ENCODE data around the gene ASB14. TPM values are rescaled to one million over a fixed set of nuclear protein-coding genes. Genes with fewer than 3 reads are reported as not detected.
"Not testable (repeated sequence)": the region's sequence is repeated elsewhere in the genome, so short reads cannot be mapped to it uniquely, and the experiment has no call there.

The ASB14 gene
- total RNA-seq (2014; rRNA removed; shearing (Covaris generic)), result not detected in 2 replicates

GRCh38 chr3:57292159-57292896 is at the start of gene ASB14:
Gene ASB14, minus strand, starts transcription at chr3:57292685. Its CDS starts 652 bp downstream, at chr3:57292033.
- no peak for DNase-seq (ENCODE audit: low spot score)

- DNase-seq (ENCODE audit: low spot score), result not testable (repeated sequence)
Observed at GRCh38 chr3:57339071-57339642, 46.7 kb upstream of the ASB14 start.

DNA sequence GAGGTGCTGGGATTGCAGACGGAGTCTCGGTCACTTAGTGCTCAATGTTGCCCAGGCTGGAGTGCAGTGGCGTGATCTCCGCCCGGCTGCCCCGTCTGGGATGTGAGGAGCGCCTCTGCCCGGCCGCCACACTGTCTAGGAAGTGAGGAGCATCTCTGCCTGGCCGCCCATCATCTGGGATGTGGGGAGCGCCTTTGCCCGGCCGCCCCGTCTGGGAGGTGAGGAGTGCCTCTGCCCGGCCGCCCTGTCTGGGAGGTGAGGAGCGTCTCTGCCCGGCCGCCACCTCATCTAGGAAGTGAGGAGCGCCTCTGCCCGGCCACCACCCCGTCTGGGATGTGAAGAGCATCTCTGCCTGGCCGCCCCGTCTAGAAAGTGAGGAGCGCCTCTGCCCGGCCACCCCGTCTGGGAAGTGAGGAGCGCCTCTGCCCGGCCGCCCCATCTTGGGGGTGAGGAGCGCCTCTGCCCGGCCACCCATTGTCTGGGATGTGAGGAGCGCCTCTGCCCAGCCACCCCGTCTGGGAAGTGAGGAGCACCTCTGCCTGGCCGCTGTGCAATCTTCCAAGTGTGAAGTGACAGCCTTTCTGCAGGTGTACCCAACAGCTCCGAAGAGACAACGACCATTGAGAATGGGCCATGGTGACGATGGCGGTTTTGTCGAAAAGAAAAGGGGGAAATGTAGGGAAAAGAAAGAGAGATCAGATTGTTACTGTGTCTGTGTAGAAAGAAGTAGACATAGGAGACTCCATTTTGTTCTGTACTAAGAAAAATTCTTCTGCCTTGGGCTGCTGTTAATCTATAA is 46.0 kb upstream of the ASB14 start:
- not testable (repeated sequence) for DNase-seq (ENCODE audit: low spot score)

GRCh38 chr3:57335283-57335938 is 42.9 kb upstream of the ASB14 start:
- DNase-seq (ENCODE audit: low spot score), result no peak

- no peak for DNase-seq (ENCODE audit: low spot score)
Observed at GRCh38 chr3:57331078-57331610, 38.7 kb upstream of the ASB14 start.

- not testable (repeated sequence) for DNase-seq (ENCODE audit: low spot score)
Observed at GRCh38 chr3:57326498-57326897, 34.0 kb upstream of the ASB14 start.

DNA sequence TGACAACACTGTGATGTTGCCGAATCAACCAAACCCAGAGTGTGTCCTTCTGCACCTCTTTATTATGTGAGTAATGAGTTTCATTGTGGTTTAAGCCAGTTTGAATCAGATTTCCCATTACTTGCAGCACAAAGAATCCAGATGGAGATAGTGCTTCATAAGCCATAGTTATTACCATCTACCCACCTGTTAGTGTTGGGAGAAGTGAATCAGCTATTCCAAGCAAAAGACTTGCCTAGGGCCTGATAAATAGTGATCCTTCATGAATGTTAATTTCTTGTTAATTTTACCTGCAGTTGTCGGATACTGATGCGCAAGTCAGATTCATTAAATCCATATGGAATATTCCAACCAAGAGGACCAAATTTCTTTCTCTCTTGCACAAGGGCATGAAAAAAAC is 21.7 kb upstream of the ASB14 start:
- DNase-seq (ENCODE audit: low spot score), result no peak

GRCh38 chr3:57309769-57310360 is 17.4 kb upstream of the ASB14 start:
- DNase-seq (ENCODE audit: low spot score), result no peak

GRCh38 chr3:57303520-57303919 is 11.0 kb upstream of the ASB14 start:
- not testable (repeated sequence) for DNase-seq (ENCODE audit: low spot score)

DNA sequence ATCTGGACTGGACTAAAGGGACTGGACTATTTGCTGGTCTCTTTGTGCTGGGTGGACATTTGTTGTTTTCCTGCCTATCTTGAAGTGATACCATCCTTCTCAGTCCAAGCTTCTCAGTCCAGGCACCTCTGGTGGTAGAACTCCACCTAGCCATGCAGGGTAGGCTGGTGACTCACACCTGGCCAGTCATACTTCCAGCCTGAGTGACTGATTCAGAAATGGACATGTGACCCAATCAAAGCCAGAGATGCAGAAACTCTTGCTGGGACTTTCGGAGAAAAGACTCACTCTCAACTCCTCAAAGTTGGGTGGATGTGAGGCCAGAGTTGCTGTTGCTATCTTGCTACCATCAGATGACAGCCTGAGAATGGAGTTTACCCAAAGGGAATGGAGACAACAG is 5.6 kb upstream of the ASB14 start:
- peak; percentile 12 for DNase-seq (ENCODE audit: low spot score)

GRCh38 chr3:57292897-57293526 is 527 bp upstream of the ASB14 start:
- no peak for DNase-seq (ENCODE audit: low spot score)

DNA sequence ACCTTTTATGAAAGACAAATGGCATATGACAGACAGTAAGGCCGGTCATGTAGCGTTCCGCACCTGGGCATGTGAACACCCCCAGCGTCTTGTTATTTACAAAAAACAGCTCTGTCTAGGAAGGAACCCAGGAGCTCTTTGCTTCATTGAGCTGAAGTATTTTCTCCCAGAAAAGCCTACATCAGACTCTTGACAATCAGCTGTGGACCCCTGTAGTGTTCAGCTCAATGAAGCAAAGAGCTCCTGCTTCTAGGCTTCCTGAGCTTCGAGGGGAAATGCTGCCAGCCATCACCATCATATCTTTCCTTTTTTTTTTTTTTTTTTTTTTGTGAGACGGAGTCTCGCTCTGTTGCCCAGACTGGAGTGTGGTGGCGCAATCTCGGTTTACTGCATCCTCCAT is 4.1 kb downstream of the ASB14 start:
- no peak for DNase-seq (ENCODE audit: low spot score)

DNA sequence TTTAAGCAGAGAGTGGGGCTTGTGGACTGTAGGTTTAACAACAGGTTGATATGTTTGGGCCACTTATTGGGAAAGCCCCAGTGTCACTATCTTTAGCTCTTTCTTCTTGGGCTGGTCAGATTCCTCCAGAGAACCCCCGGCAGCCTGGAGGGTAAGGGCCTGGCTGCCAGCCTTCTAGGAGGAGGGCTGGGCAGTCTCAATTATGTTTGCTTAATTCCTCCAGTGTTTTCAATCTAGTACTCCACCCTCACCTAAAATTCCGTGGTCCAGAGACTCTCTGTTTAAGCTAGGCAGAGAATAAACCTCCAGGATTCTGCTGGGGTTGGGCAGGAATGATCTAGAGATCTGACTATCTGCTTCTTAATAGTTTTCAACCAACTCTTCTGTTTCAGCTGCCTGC is 5.3 kb downstream of the ASB14 start:
- DNase-seq (ENCODE audit: low spot score), result no peak

GRCh38 chr3:57283334-57283733 is 9.2 kb downstream of the ASB14 start:
- DNase-seq (ENCODE audit: low spot score), result no peak

GRCh38 chr3:57281715-57282114 is 10.8 kb downstream of the ASB14 start:
- no peak for DNase-seq (ENCODE audit: low spot score)

GRCh38 chr3:57279685-57280084 is 12.8 kb downstream of the ASB14 start:
- no peak for DNase-seq (ENCODE audit: low spot score)

DNA sequence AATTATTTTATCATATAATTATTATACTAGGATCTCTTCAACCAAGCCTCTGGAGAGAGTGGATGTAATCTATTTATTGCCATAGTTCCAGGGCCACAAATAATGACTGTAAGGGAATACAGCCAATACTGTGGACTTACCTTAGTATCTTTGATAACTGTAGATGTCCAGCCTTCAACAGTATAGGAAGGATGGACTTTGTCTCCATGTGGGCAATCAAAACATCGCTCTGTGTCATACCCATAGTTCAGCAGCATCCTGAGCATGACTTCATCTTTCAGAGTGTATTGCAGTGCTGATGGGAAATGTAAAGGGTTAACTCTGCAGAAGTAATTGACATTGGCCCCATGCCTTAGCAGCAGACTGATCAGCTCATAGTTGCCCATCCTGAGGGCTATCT is 14.2 kb downstream of the ASB14 start:
- DNase-seq (ENCODE audit: low spot score), result no peak

GRCh38 chr3:57275393-57275792 is 17.1 kb downstream of the ASB14 start:
- DNase-seq (ENCODE audit: low spot score), result no peak

- no peak for DNase-seq (ENCODE audit: low spot score)
Observed at GRCh38 chr3:57274845-57275244, 17.6 kb downstream of the ASB14 start.

- no peak for DNase-seq (ENCODE audit: low spot score)
Observed at GRCh38 chr3:57268416-57268815, 24.1 kb downstream of the ASB14 start.

GRCh38 chr3:57261929-57262328 is 30.6 kb downstream of the ASB14 start:
- DNase-seq (ENCODE audit: low spot score), result no peak

Measured in H4 (cell line).